SK-N-SH (cell line): ENCODE data around the gene MBP. TPM values are rescaled to one million over a fixed set of nuclear protein-coding genes. Genes with fewer than 3 reads are reported as not detected.

ENCODE experiments used
- CTCF ChIA-PET: fragments of 300-600, 350-600 bp; formaldehyde crosslinking; extraction: SDS; loops from one replicate; lab custom pipeline; 2021; lab: Yijun Ruan, JAX
- POLR2A ChIA-PET: fragments of 350-600 bp; sonication (Branson Sonifier 250); formaldehyde crosslinking; extraction: SDS; loops from one replicate; lab custom pipeline; 2020; ENCODE audit warnings: antibody characterized with exemption, inconsistent platforms; lab: Yijun Ruan, JAX
- DNase-seq: peaks from one replicate; pipeline ENCODE4 v3.0.0; 2012
- H2AFZ ChIP-seq: fragments of 200-600 bp; sonication (generic); 2 replicates; pipeline ENCODE4 v1.8.1; 2016; ENCODE audit warnings: antibody characterized with exemption, mild to moderate bottlenecking, low read depth
- H3F3A ChIP-seq: fragments of 200-600 bp; sonication (generic); replicated peaks from 2 replicates; pipeline ENCODE3; 2016; ENCODE audit warnings: antibody characterized with exemption, mild to moderate bottlenecking; ENCODE audit not compliant: insufficient read depth
- H3K27ac ChIP-seq, 2 experiments: fragments of 200-500 bp in 1 of 2; fragments of 200-600 bp in 1 of 2; sonication (Bioruptor generic) in 1 of 2; sonication (generic), shearing (Covaris generic) in 1 of 2; 2 replicates each; pipeline versions ENCODE4 v1.5.1 to v1.6.1; 2014 to 2016; ENCODE audit warnings: low read depth in 2 of 2, inconsistent platforms in 1 of 2, low read length in 1 of 2, mild to moderate bottlenecking in 1 of 2, mixed read lengths in 1 of 2
- H3K27me3 ChIP-seq: fragments of 200-600 bp; sonication (generic), shearing (Covaris generic); 2 replicates; pipeline ENCODE4 v1.6.1; 2016; ENCODE audit warnings: mixed run types; ENCODE audit not compliant: insufficient read depth
- H3K36me3 ChIP-seq, 2 experiments: fragments of 200-500 bp in 1 of 2; fragments of 200-600 bp in 1 of 2; sonication (Bioruptor generic) in 1 of 2; sonication (generic) in 1 of 2; replicated peaks in 1 of 2; 2 replicates each; pipeline versions ENCODE3 to v1.5.1; 2014 to 2016; ENCODE audit warnings: low read length in 1 of 2, mild to moderate bottlenecking in 1 of 2; ENCODE audit not compliant: insufficient read depth in 2 of 2, control insufficient read depth in 1 of 2
- H3K4me1 ChIP-seq, 2 experiments: fragments of 200-500 bp in 1 of 2; fragments of 200-600 bp in 1 of 2; sonication (Bioruptor generic) in 1 of 2; sonication (generic), shearing (Covaris generic) in 1 of 2; 2 replicates each; pipeline versions ENCODE4 v1.5.1 to v1.6.1; 2014 to 2016; ENCODE audit warnings: low read depth in 1 of 2, low read length in 1 of 2, mixed run types in 1 of 2; ENCODE audit not compliant: insufficient read depth in 2 of 2, control insufficient read depth in 1 of 2
- H3K4me2 ChIP-seq: fragments of 200-600 bp; sonication (generic), shearing (Covaris generic); 2 replicates; pipeline ENCODE4 v1.6.1; 2017; ENCODE audit warnings: mixed run types
- H3K4me3 ChIP-seq, 2 experiments: fragments of 200-500 bp in 1 of 2; fragments of 200-600 bp in 1 of 2; sonication (Bioruptor generic) in 1 of 2; sonication (generic), shearing (Covaris generic) in 1 of 2; 2 replicates each; pipeline versions ENCODE4 v1.5.1 to v1.8.1; 2014 to 2016; ENCODE audit warnings: low read depth in 2 of 2, inconsistent platforms in 1 of 2, low read length in 1 of 2, mild to moderate bottlenecking in 1 of 2, mixed read lengths in 1 of 2, moderate library complexity in 1 of 2
- H3K79me2 ChIP-seq: fragments of 200-600 bp; sonication (generic); 2 replicates; pipeline ENCODE4 v1.8.1; 2017; ENCODE audit warnings: mild to moderate bottlenecking; ENCODE audit not compliant: insufficient read depth
- H3K9ac ChIP-seq: fragments of 200-600 bp; sonication (generic); 2 replicates; pipeline ENCODE4 v1.6.1; 2017; ENCODE audit warnings: mixed run types
- H3K9me2 ChIP-seq: fragments of 200-600 bp; sonication (generic); 2 replicates; pipeline ENCODE4 v1.6.1; 2017; ENCODE audit warnings: mixed run types
- H3K9me3 ChIP-seq: fragments of 200-600 bp; sonication (generic); 2 replicates; pipeline ENCODE4 v1.6.1; 2017; ENCODE audit warnings: mixed run types, mild to moderate bottlenecking, moderate library complexity
- H4K20me1 ChIP-seq: fragments of 200-600 bp; sonication (generic); 2 replicates; pipeline ENCODE4 v1.6.1; 2017; ENCODE audit warnings: mild to moderate bottlenecking, mixed run types; ENCODE audit not compliant: insufficient read depth
- ELF1 ChIP-seq: IDR thresholded peaks from 2 replicates; pipeline ENCODE4 v1.4.0; 2012
- EP300 ChIP-seq, 2 experiments: IDR thresholded peaks; 2 replicates each; pipeline versions ENCODE4 v1.4.0 to v1.6.1; 2012; ENCODE audit warnings: borderline replicate concordance in 1 of 2, low read depth in 1 of 2, low read length in 1 of 2
- EZH2phosphoT487 ChIP-seq: fragments of 200-600 bp; sonication (generic); IDR thresholded peaks from 2 replicates; pipeline ENCODE4 v1.6.1; 2017; ENCODE audit warnings: low read depth, mixed run types, mild to moderate bottlenecking, antibody characterized with exemption, moderate library complexity, borderline replicate concordance
- GABPA ChIP-seq: IDR thresholded peaks from 2 replicates; pipeline ENCODE4 v1.4.0; 2012; ENCODE audit warnings: low read depth, mild to moderate bottlenecking
- GATA2 ChIP-seq: sonication (generic); formaldehyde crosslinking; IDR thresholded peaks from 2 replicates; pipeline ENCODE4 v1.5.0; 2020; ENCODE audit warnings: mild to moderate bottlenecking, missing genetic modification reagents
- IRF3 ChIP-seq: fragments of 150-350 bp; IDR thresholded peaks from 2 replicates; pipeline ENCODE4 v1.6.1; 2016; ENCODE audit warnings: mild to moderate bottlenecking, low read depth, low read length
- MAX ChIP-seq: IDR thresholded peaks from 2 replicates; pipeline ENCODE4 v1.4.0; 2012; ENCODE audit warnings: low read depth
- MEF2A ChIP-seq: IDR thresholded peaks from 2 replicates; pipeline ENCODE4 v1.4.0; 2012; ENCODE audit warnings: low read depth, borderline replicate concordance
- NFIC ChIP-seq: IDR thresholded peaks from 2 replicates; pipeline ENCODE4 v1.4.0; 2012; ENCODE audit warnings: borderline replicate concordance
- NRF1 ChIP-seq: IDR thresholded peaks from 2 replicates; pipeline ENCODE4 v1.6.1; 2012; ENCODE audit warnings: low read depth, mild to moderate bottlenecking, low read length
- PBX3 ChIP-seq: IDR thresholded peaks from 2 replicates; pipeline ENCODE4; 2012
- RAD21 ChIP-seq: IDR thresholded peaks from 2 replicates; pipeline ENCODE4 v1.6.1; 2012; ENCODE audit warnings: mild to moderate bottlenecking, low read length
- REST ChIP-seq: IDR thresholded peaks from 2 replicates; pipeline ENCODE4 v1.6.1; 2012; ENCODE audit warnings: mild to moderate bottlenecking, low read depth, low read length, moderate library complexity
- RXRA ChIP-seq: IDR thresholded peaks from 2 replicates; pipeline ENCODE4 v1.4.0; 2012; ENCODE audit warnings: low read depth, mild to moderate bottlenecking, borderline replicate concordance
- SIN3A ChIP-seq: IDR thresholded peaks from 2 replicates; pipeline ENCODE4 v1.6.1; 2012; ENCODE audit warnings: low read depth, mild to moderate bottlenecking, low read length, moderate library complexity, borderline replicate concordance
- TAF1 ChIP-seq: IDR thresholded peaks from 2 replicates; pipeline ENCODE4 v1.6.1; 2012; ENCODE audit warnings: low read depth, mild to moderate bottlenecking, low read length, moderate library complexity, borderline replicate concordance
- USF1 ChIP-seq: IDR thresholded peaks from 2 replicates; pipeline ENCODE4 v1.4.0; 2012; ENCODE audit warnings: low read depth, borderline replicate concordance
- USF2 ChIP-seq: fragments of 150-350 bp; IDR thresholded peaks from 2 replicates; pipeline ENCODE4 v1.6.1; 2017; ENCODE audit warnings: antibody characterized with exemption, low read length, low read depth, borderline replicate concordance
- ZBTB33 ChIP-seq: IDR thresholded peaks from 2 replicates; pipeline ENCODE4 v1.4.0; 2012; ENCODE audit warnings: low read depth, borderline replicate concordance
- WGBS: methylation state at CpG from one replicate; pipeline ENCODE4 v1.1.6; 2017; ENCODE audit warnings: low lambda C conversion rate; 5-methylcytosine and 5-hydroxymethylcytosine counted together
- polyA plus RNA-seq, 3 experiments: library from polyadenylated mRNA; depleted of rRNA; stranded (reverse); fragments of >200 nt; gene quantifications; 2 replicates each; pipeline ENCODE4 v1.2.3, GENCODE V29; 2012

The MBP gene
- polyA plus RNA-seq (2012; rRNA removed), result 1.4 and 1.6 TPM in 2 replicates
- polyA plus RNA-seq (2012; cell fraction: cytosol; rRNA removed), result 1.3 TPM in 2 replicates
- 2.6 TPM in 2 replicates for polyA plus RNA-seq (2012; cell fraction: nucleus; rRNA removed)

- no peak within 1 kb of the TSS for H3K27ac ChIP-seq
Measured at GRCh38 chr18:77132369-77133050, at the start of gene MBP. TSS of gene MBP (minus strand) at chr18:77132783. CDS start at chr18:77105261, 27,522 bp downstream.

More at GRCh38 chr18:77132369-77133050, at the start of gene MBP:
- peak; percentile 60 for DNase-seq
- Histone ChIP-seq H4K20me1 (no peaks in the 10 kb centered on the region), H3K4me3 (peak within 1 kb of the TSS; percentile 51 to 58), H3K9ac (peak within 1 kb of the TSS; percentile 64), H2AFZ (peak within 1 kb of the TSS; percentile 87), H3F3A (peaks cover 15% of the 10 kb centered on the region), H3K4me1 (peaks cover 0 to 5% of the 10 kb centered on the region in 2 experiments; a peak in 2 of 4 replicates), H3K4me2 (peak within 1 kb of the TSS; percentile 78), H3K27me3 (0 out of 2 replicates have a peak, but pooled peaks cover 5% of the 10 kb centered on the region), H3K9me2 (no peaks in the 10 kb centered on the region), H3K9me3 (no peaks in the 10 kb centered on the region), H3K79me2 (no peaks in the 10 kb centered on the region), H3K36me3 (no peaks in the 10 kb centered on the region)
- TF ChIP-seq USF1 (no peak), MAX (no peak), ZBTB33 (no peak), ELF1 (no peak), MEF2A (no peak), NRF1 (no peak), PBX3 (no peak), REST (no peak), RXRA (no peak), TAF1 (no peak), SIN3A (no peak), EZH2phosphoT487 (no peak), NFIC (no peak), RAD21 (no peak), GABPA (no peak), GATA2 (CRISPR knock-in tag) (no peak), EP300 (IDR thresholded peaks at IDR 0.05; ENCODE audit: borderline replicate concordance in 1 of 2, low read depth in 1 of 2, low read length in 1 of 2) (no peak), IRF3 (no peak), USF2 (no peak)
- 100% methylated on average over 3 of the region's 88 CpGs for WGBS
- ChIA-PET POLR2A (no interaction called here), CTCF (no interaction called here)
